ENCODE data around the gene MBD3L4.

Gene MBD3L4

DNA sequence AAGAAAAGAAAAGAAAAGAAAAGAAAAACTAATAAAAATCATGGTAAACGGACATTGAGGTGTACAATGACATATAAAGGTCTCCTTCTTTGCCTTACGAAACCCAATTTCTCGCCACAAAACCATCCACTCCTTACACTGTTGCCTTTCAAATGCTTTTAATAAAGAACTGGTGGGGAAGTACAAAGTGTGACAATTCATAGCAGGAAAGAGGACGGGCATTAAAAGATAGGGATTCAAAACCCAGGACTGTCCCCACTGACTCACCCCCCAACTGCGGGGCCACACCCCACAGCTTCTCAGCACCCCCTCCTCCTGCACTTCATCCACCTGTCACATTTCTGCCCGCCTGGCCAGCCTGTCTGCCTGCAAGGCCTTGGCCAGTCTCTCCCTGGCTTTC lies 21.2 kb downstream of the MBD3L4 start:
- ChIA-PET CTCF (no interaction called here), POLR2A (no interaction called here)
- TF ChIP-seq, protein P1, sequence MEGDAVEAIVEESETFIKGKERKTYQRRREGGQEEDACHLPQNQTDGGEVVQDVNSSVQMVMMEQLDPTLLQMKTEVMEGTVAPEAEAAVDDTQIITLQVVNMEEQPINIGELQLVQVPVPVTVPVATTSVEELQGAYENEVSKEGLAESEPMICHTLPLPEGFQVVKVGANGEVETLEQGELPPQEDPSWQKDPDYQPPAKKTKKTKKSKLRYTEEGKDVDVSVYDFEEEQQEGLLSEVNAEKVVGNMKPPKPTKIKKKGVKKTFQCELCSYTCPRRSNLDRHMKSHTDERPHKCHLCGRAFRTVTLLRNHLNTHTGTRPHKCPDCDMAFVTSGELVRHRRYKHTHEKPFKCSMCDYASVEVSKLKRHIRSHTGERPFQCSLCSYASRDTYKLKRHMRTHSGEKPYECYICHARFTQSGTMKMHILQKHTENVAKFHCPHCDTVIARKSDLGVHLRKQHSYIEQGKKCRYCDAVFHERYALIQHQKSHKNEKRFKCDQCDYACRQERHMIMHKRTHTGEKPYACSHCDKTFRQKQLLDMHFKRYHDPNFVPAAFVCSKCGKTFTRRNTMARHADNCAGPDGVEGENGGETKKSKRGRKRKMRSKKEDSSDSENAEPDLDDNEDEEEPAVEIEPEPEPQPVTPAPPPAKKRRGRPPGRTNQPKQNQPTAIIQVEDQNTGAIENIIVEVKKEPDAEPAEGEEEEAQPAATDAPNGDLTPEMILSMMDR (IDR thresholded peaks at IDR 0.05; ENCODE audit: insufficient read depth, low read length, missing control alignments), result no peak
- H3K4me3 ChIP-seq (ENCODE audit: low read depth, low read length), result no peak overlapping the region
- DNase-seq (ENCODE audit: low read depth, low spot score), result no peak

DNA sequence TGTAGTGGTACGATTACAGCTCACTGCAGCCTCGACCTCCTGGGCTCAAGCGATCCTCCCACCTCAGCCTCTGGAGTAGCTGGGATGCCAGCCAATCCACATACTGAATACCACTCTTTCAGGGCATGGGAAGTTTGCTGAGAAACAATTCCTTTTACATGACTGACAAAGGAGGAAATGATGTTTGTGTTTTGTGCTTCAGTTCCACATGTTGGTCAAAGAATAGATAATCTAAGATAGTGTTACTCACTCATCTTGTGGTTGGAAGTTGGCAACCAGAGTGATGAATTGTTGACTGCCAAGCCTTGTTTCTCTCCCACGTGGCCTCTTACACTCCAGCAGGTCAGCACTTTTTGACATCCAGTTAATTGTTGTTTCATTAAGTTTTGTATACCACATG lies 26.3 kb downstream of the MBD3L4 start:
- CTCF ChIA-PET, result no interaction called here

DNA sequence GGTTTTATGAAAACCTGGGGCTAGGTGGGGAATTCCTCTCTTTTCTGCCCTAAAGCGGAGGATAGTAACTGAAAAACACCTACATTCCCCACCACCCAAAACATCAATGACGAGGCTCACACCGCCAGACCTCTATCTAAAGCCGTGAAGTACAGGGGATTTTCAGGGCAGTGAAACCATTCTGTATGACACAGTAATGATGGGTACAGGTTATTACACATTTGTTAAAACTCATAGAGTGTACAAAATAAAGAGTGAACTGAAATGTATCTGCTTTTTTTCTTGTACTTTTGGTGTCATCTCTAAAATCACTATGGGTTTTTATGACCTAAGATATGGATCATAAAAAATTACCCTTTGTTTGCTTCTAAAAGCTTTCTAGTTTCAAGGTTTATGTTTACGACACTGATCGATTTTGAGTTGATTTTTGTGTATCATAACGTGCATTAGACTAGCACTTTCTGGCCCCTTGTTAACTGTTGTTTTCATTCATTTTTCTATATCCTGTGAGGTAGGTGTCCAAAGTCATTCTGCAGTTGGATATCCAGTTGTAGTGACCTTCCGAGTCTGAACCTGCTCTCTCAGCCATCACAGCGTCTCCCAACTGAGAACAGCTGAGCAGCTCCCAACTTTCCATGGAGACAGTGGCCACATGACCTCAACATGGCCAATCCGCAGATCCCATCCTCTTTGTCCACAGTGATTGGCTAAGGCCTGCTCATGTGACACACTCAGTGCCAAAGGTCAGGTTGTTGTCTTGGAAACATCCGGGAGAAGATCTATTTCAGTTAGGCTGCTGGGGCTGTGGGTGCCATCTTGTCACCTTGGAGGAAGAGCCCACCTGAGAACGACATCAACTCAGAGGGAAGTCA lies 29.0 kb downstream of the MBD3L4 start:
- H3K4me3 ChIP-seq (ENCODE audit: low read depth, low read length), result no peak overlapping the region
- POLR2A ChIA-PET, result no interaction called here
- TF ChIP-seq, protein P1 (IDR thresholded peaks at IDR 0.05; ENCODE audit: insufficient read depth, low read length, missing control alignments), result no peak
- CTCF ChIA-PET, result no interaction called here
- no peak for DNase-seq (ENCODE audit: low read depth, low spot score)

More for the DNA sequence above, 26.3 kb downstream of the MBD3L4 start:
- DNase-seq (ENCODE audit: low read depth, low spot score), result no peak
- POLR2A ChIA-PET, result no interaction called here
- TF ChIP-seq, protein P1 (IDR thresholded peaks at IDR 0.05; ENCODE audit: insufficient read depth, low read length, missing control alignments), result no peak
- no peak overlapping the region for H3K4me3 ChIP-seq (ENCODE audit: low read depth, low read length)

DNA sequence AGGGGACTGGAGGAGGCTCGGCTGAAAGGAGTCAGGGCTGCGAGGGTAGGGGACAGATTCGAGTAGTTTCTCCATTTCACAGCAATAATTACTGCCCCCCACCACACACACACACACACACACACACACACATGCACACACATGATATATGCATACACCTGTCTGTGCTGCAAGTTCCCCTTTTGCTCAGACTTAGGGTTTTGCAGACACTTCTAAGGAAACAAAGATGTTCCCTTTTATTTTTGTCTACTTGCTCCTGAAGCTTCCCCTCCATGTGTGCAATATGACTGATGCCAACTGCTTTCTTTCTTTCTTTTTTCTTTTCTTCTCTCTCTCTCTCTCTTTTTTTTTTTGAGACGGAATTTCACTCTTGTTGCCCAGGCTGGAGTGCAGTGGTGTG lies 32.1 kb downstream of the MBD3L4 start:
- TF ChIP-seq, protein P1 (IDR thresholded peaks at IDR 0.05; ENCODE audit: insufficient read depth, low read length, missing control alignments), result no peak
- no peak overlapping the region for H3K4me3 ChIP-seq (ENCODE audit: low read depth, low read length)
- DNase-seq (ENCODE audit: low read depth, low spot score), result no peak
- ChIA-PET POLR2A (no interaction called here), CTCF (no interaction called here)

DNA sequence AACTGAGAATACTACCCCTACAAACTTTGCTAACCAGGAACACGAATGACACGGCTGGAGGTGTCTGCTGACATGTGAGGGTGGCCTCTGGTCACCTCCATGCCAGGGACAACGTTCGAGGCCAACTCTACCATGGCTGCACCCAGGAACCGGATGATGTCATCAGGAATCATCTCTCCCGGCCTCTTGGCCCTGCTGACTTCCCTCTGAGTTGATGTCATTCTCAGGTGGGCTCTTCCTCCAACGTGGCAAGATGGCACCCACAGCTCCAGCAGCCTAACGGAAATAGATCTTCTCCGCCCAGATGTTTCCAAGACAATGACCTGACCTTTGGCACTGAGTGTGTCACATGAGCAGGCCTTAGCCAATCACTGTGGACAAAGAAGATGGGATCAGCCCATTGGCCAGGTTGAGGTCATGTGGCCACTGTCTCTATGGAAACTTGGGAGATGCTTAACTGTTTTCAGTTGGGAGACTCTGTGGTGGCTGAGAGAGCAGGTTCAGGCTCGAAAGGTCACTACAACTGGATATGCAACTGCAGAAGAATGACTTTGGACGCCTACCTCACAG lies 33.8 kb downstream of the MBD3L4 start:
- POLR2A ChIA-PET, result no interaction called here
- no peak overlapping the region for H3K4me3 ChIP-seq (ENCODE audit: low read depth, low read length)
- TF ChIP-seq, protein P1 (IDR thresholded peaks at IDR 0.05; ENCODE audit: insufficient read depth, low read length, missing control alignments), result no peak
- CTCF ChIA-PET, result no interaction called here
- DNase-seq (ENCODE audit: low read depth, low spot score), result no peak

DNA sequence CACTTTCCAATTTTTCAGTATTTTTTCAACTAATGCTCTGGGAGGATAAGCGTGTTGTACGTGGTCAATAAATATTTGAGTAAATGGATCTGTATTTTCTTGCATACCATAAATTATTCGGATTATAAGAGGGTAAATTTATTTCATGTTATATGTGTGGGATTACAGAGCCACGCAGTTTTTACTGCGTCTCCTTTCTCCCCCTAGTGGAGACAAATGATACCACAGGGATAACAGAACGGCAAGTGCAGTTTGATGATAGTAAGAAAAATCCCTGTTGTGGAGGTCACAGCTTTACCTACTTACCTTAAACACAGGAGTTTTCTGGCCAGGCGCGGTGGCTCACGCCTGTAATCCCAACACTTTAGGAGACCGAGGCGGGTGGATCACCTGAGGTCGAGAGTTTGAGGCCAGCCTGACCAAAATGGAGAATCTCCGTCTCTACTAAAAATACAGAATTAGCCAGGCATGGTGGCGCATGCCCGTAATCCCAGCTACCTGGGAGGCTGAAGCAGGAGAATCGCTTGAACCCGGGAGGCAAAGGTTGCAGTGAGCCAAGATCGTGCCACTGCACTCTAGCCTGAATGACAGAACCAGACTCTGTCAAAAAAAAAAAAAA lies 35.6 kb downstream of the MBD3L4 start:
- TF ChIP-seq, protein P1 (IDR thresholded peaks at IDR 0.05; ENCODE audit: insufficient read depth, low read length, missing control alignments), result peak; percentile 38
- DNase-seq (ENCODE audit: low read depth, low spot score), result no peak
- no peak overlapping the region for H3K4me3 ChIP-seq (ENCODE audit: low read depth, low read length)
- ChIA-PET POLR2A (no interaction called here), CTCF (no interaction called here)

Data from AG04449 (cell line).